Measurements from ENCODE around the gene MZT1. TPM values are rescaled to one million over a fixed set of nuclear protein-coding genes. Genes with fewer than 3 reads are reported as not detected.

Gene MZT1
- 1 to 10 TPM; 3.0 to 7.8 (median 5.7) TPM for total RNA-seq
- long read RNA-seq, donor 1, transcript MZT1-201 (3 exons, 2,299 nt), result major isoform, 19 of 19 reads
- long read RNA-seq, donor 1, partial matches to known transcripts, result 0 of 19 reads
- long read RNA-seq, donor 1, other reads (novel, unspliced or antisense), result 0 of 19 reads
- long read RNA-seq, donor 2, transcript MZT1-201 (3 exons, 2,299 nt), result major isoform, 8 of 9 reads
- long read RNA-seq, donor 2, partial matches to known transcripts, result 1 of 9 reads
- long read RNA-seq, donor 2, other reads (novel, unspliced or antisense), result 0 of 9 reads

- no peaks in the 10 kb centered on the region for H3K36me3 ChIP-seq (ENCODE audit: low read depth)
- no peaks in the 10 kb centered on the region for H3K9me3 ChIP-seq
- DNase-seq (peak; percentile 96 to 98 (median 97)), ATAC-seq (peak; percentile 98)
- H3K4me3 ChIP-seq, result peak within 1 kb of the TSS; percentile 71
- intact Hi-C loops (cut with DNase I, micrococcal nuclease), result no loop called here
- TF ChIP-seq CTCF (IDR thresholded peaks at IDR 0.05), result no peak
- peaks cover 20% of the 10 kb centered on the region for H3K4me1 ChIP-seq (ENCODE audit: low read depth)
These were observed at the start of gene MZT1, which contains the start of gene BORA for GRCh38 chr13:72727417-72728289. Gene MZT1 (minus strand): TSS chr13:72727629. CDS start chr13:72727602, 27 bp downstream. Gene BORA (plus strand): TSS chr13:72727923. CDS start chr13:72728941, 1,018 bp downstream.

GRCh38 chr13:72774019-72774418 lies 46.6 kb upstream of the MZT1 start:
- intact Hi-C loops (cut with DNase I, micrococcal nuclease), result no loop called here
- H3K4me1 ChIP-seq (ENCODE audit: low read depth), result no peaks in the 10 kb centered on the region
- DNase-seq (no peak), ATAC-seq (no peak)
- no peak overlapping the region for H3K4me3 ChIP-seq
- H3K36me3 ChIP-seq (ENCODE audit: low read depth), result peaks cover 15% of the 10 kb centered on the region
- no peak for TF ChIP-seq CTCF (IDR thresholded peaks at IDR 0.05)
- no peaks in the 10 kb centered on the region for H3K9me3 ChIP-seq

- H3K9me3 ChIP-seq, result no peaks in the 10 kb centered on the region
- intact Hi-C loops (cut with DNase I, micrococcal nuclease), result no loop called here
- no peak overlapping the region for H3K4me3 ChIP-seq
- TF ChIP-seq CTCF (IDR thresholded peaks at IDR 0.05), result no peak
- ATAC-seq (no peak), DNase-seq (no peak)
- H3K4me1 ChIP-seq (ENCODE audit: low read depth), result no peaks in the 10 kb centered on the region
- peaks cover 8% of the 10 kb centered on the region for H3K36me3 ChIP-seq (ENCODE audit: low read depth)
These were observed 36.0 kb upstream of the MZT1 start for GRCh38 chr13:72763411-72763810.

GRCh38 chr13:72760189-72760588 lies 32.8 kb upstream of the MZT1 start:
- DNase-seq (no peak), ATAC-seq (no peak)
- H3K4me1 ChIP-seq (ENCODE audit: low read depth), result no peaks in the 10 kb centered on the region
- no peaks in the 10 kb centered on the region for H3K9me3 ChIP-seq
- H3K4me3 ChIP-seq, result no peak overlapping the region
- no peak for TF ChIP-seq CTCF (IDR thresholded peaks at IDR 0.05)
- intact Hi-C loops (cut with DNase I, micrococcal nuclease), result no loop called here
- peaks cover 8% of the 10 kb centered on the region for H3K36me3 ChIP-seq (ENCODE audit: low read depth)

- TF ChIP-seq CTCF (IDR thresholded peaks at IDR 0.05), result no peak
- Histone ChIP-seq H3K36me3 (ENCODE audit: low read depth) (peaks cover 7% of the 10 kb centered on the region), H3K4me3 (no peak overlapping the region), H3K9me3 (no peaks in the 10 kb centered on the region), H3K4me1 (ENCODE audit: low read depth) (no peaks in the 10 kb centered on the region)
- no peak for ATAC-seq
- intact Hi-C loops (cut with DNase I, micrococcal nuclease), result no loop called here
- DNase-seq, result no peak
These were observed 30.5 kb upstream of the MZT1 start for GRCh38 chr13:72757792-72758535.

Measured in mucosa of descending colon (tissue), 3 donors.